ENCODE measurements around the gene ZNF423.
"Not testable (repeated sequence)": the region's sequence is repeated elsewhere in the genome, so short reads cannot be mapped to it uniquely, and the experiment has no call there.

The ZNF423 gene

GRCh38 chr16:49679095-49679494 is 176.8 kb downstream of the ZNF423 start:
- no peak for TF ChIP-seq CTCF (IDR thresholded peaks at IDR 0.05; ENCODE audit: low read depth, low read length)
- no peak for DNase-seq

GRCh38 chr16:49677661-49678060 is 178.3 kb downstream of the ZNF423 start:
- H3K36me3 ChIP-seq; H3K4me3 ChIP-seq (ENCODE audit: low read depth, low read length); H3K9me3 ChIP-seq (ENCODE audit: severe bottlenecking); H3K27me3 ChIP-seq (ENCODE audit: insufficient read depth, low read depth, severe bottlenecking); DNase-seq; H3K27ac ChIP-seq: not testable (repeated sequence)

More at GRCh38 chr16:49679095-49679494, 176.8 kb downstream of the ZNF423 start:
- H3K27ac ChIP-seq, result no peak overlapping the region
- no peaks in the 10 kb centered on the region for H3K27me3 ChIP-seq (ENCODE audit: insufficient read depth, low read depth, severe bottlenecking)
- no peaks in the 10 kb centered on the region for H3K36me3 ChIP-seq
- no peaks in the 10 kb centered on the region for H3K9me3 ChIP-seq (ENCODE audit: severe bottlenecking)
- H3K4me3 ChIP-seq (ENCODE audit: low read depth, low read length), result no peak overlapping the region

GRCh38 chr16:49675413-49675812 is 180.5 kb downstream of the ZNF423 start:
- TF ChIP-seq CTCF (IDR thresholded peaks at IDR 0.05; ENCODE audit: low read depth, low read length), result no peak
- Histone ChIP-seq H3K4me3 (ENCODE audit: low read depth, low read length) (no peak overlapping the region), H3K27ac (no peak overlapping the region), H3K27me3 (ENCODE audit: insufficient read depth, low read depth, severe bottlenecking) (no peaks in the 10 kb centered on the region), H3K36me3 (no peaks in the 10 kb centered on the region), H3K9me3 (ENCODE audit: severe bottlenecking) (no peaks in the 10 kb centered on the region)
- DNase-seq, result no peak

GRCh38 chr16:49674990-49675389 is 180.9 kb downstream of the ZNF423 start:
- 0 out of 2 replicates have a peak overlapping the region, but pooled peaks have one; percentile 22 for H3K27ac ChIP-seq
- DNase-seq, result no peak
- H3K9me3 ChIP-seq (ENCODE audit: severe bottlenecking), result no peaks in the 10 kb centered on the region

GRCh38 chr16:49674351-49674851 is 181.5 kb downstream of the ZNF423 start:
- Histone ChIP-seq H3K27me3 (ENCODE audit: insufficient read depth, low read depth, severe bottlenecking) (no peaks in the 10 kb centered on the region), H3K27ac (peak overlapping the region; percentile 41; the same call in 1 of the 2 replicates), H3K36me3 (no peaks in the 10 kb centered on the region), H3K9me3 (ENCODE audit: severe bottlenecking) (no peaks in the 10 kb centered on the region), H3K4me3 (ENCODE audit: low read depth, low read length) (no peak overlapping the region)
- TF ChIP-seq CTCF (IDR thresholded peaks at IDR 0.05; ENCODE audit: low read depth, low read length), result no peak
- peak; percentile 51 for DNase-seq

More at GRCh38 chr16:49674990-49675389, 180.9 kb downstream of the ZNF423 start:
- Histone ChIP-seq H3K36me3 (no peaks in the 10 kb centered on the region), H3K4me3 (ENCODE audit: low read depth, low read length) (no peak overlapping the region), H3K27me3 (ENCODE audit: insufficient read depth, low read depth, severe bottlenecking) (no peaks in the 10 kb centered on the region)
- TF ChIP-seq CTCF (IDR thresholded peaks at IDR 0.05; ENCODE audit: low read depth, low read length), result no peak

GRCh38 chr16:49673442-49673841 is 182.5 kb downstream of the ZNF423 start:
- H3K4me3 ChIP-seq (ENCODE audit: low read depth, low read length), result no peak overlapping the region
- no peaks in the 10 kb centered on the region for H3K36me3 ChIP-seq
- TF ChIP-seq CTCF (IDR thresholded peaks at IDR 0.05; ENCODE audit: low read depth, low read length), result no peak
- DNase-seq, result no peak
- H3K27me3 ChIP-seq (ENCODE audit: insufficient read depth, low read depth, severe bottlenecking), result no peaks in the 10 kb centered on the region
- H3K27ac ChIP-seq, result no peak overlapping the region
- no peaks in the 10 kb centered on the region for H3K9me3 ChIP-seq (ENCODE audit: severe bottlenecking)
